AG04449 (cell line): ENCODE results near the gene PRAMEF11.
"Not testable (repeated sequence)": the region's sequence is repeated elsewhere in the genome, so short reads cannot be mapped to it uniquely, and the experiment has no call there.

Experiments
- CTCF ChIA-PET: fragments of 350-600 bp; formaldehyde crosslinking; extraction: SDS; loops from one replicate; lab custom pipeline; 2021; ENCODE audit warnings: antibody characterized with exemption; lab: Yijun Ruan, JAX
- POLR2A ChIA-PET: fragments of 400-600, 350-600 bp; formaldehyde crosslinking; extraction: SDS; loops from one replicate; lab custom pipeline; 2020; ENCODE audit warnings: antibody characterized with exemption, inconsistent platforms; lab: Yijun Ruan, JAX
- DNase-seq: peaks from one replicate; pipeline ENCODE4 v3.0.0-alpha.2; 2010; ENCODE audit warnings: low read depth, low spot score
- H3K4me3 ChIP-seq: 2 replicates; pipeline ENCODE4 v1.5.1; 2011; ENCODE audit warnings: low read depth, mild to moderate bottlenecking, control low read depth, low read length
- TF ChIP-seq, protein P1 (sequence below): IDR thresholded peaks from one replicate; pipeline ENCODE4 v1.5.1; 2011; ENCODE audit warnings: mild to moderate bottlenecking, moderate library complexity, low read length, control low read depth, inconsistent platforms; ENCODE audit not compliant: insufficient read depth; ENCODE audit errors: missing control alignments

Gene PRAMEF11

DNA sequence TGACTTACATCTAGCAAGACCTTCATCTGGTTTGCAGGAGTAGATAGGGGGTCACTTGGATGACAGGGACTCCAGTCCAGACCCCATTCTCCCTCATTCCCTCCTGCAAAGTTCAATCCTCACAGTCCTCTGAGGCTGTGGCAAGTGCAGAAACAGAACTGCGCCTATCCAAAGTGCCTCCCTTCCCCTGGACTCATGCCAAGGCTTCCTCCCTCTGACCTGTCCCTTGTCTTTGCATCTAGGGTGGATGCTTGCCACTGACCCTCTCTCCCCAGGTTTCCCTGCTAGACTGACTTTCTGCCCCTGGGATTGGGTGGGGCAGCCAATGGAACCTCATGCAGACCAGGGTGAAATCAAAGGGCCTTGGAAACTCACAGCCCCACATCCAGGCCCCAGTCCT lies 21.3 kb downstream of the PRAMEF11 start:
- no peak for DNase-seq
- H3K4me3 ChIP-seq, result no peak overlapping the region
- POLR2A ChIA-PET, result no interaction called here
- TF ChIP-seq, protein P1, sequence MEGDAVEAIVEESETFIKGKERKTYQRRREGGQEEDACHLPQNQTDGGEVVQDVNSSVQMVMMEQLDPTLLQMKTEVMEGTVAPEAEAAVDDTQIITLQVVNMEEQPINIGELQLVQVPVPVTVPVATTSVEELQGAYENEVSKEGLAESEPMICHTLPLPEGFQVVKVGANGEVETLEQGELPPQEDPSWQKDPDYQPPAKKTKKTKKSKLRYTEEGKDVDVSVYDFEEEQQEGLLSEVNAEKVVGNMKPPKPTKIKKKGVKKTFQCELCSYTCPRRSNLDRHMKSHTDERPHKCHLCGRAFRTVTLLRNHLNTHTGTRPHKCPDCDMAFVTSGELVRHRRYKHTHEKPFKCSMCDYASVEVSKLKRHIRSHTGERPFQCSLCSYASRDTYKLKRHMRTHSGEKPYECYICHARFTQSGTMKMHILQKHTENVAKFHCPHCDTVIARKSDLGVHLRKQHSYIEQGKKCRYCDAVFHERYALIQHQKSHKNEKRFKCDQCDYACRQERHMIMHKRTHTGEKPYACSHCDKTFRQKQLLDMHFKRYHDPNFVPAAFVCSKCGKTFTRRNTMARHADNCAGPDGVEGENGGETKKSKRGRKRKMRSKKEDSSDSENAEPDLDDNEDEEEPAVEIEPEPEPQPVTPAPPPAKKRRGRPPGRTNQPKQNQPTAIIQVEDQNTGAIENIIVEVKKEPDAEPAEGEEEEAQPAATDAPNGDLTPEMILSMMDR, result no peak
- CTCF ChIA-PET, result no interaction called here

DNA sequence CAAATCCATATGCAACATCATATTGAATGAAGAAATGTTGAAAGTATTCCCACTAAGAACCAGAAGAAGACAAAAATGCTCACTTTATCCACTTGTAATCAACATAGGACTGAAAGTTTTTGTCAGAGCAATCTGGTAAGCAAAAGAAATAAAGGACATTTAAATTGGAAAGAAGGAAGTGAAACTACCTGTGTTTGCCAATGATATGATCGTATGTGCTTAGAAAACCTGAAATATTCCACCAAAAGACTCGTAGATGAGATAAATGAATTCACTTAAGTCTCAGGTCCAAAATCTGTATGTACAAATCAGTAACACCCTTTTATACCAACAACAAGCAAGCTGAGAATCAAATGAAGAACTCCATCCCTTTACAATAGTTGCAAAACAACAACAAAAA lies 31.5 kb downstream of the PRAMEF11 start:
- ChIA-PET POLR2A (no interaction called here), CTCF (no interaction called here)
- TF ChIP-seq, protein P1, result no peak
- no peak overlapping the region for H3K4me3 ChIP-seq
- no peak for DNase-seq

DNA sequence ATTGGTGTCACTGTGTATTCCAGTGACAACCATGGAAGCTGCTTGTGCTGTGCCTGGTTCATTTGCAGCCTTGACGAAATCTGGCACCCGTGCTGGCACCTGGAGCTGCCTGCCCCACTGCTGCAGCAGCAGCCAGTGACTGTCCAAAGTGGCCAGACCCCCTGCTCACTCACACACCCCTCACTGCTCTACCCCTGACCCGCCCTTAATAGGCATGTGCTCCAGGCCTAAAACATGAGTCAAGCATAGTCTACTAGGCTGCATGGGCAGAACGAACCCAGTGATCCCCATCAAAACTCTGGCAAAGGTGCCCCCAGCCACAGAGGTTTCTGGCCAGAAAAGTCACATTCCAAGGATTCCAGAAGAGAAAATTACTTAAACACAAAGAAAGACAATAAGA lies 32.3 kb downstream of the PRAMEF11 start:
- DNase-seq, result no peak
- TF ChIP-seq, protein P1, result no peak
- POLR2A ChIA-PET, result no interaction called here
- CTCF ChIA-PET, result no interaction called here
- no peak overlapping the region for H3K4me3 ChIP-seq

DNA sequence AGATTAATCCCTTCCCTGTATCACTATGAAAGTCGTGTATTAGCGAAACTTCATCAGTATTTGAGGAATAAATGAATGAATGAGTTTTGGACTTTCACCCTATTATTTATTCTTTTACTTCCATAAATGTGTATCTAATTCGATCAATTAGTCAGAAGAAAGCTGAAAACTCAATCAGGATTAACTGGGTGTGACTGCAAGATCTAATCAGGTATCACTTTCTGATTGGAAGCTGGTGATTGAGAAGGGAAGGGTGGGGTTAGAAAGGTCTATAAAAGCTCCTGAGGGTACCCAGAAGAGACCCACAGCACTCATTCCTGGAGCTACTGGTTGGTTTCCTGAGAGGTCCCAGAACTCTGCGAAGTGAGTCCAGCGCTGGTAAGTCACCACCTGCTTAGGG lies 40.1 kb downstream of the PRAMEF11 start, which contains the start of gene PRAMEF1:
Gene PRAMEF1, plus strand, starts transcription at position 301 of the 400 bp plus-strand sequence. CDS start 1,831 bp downstream, outside the sequence.
- CTCF ChIA-PET, DNase-seq, POLR2A ChIA-PET, H3K4me3 ChIP-seq: not testable (repeated sequence)

DNA sequence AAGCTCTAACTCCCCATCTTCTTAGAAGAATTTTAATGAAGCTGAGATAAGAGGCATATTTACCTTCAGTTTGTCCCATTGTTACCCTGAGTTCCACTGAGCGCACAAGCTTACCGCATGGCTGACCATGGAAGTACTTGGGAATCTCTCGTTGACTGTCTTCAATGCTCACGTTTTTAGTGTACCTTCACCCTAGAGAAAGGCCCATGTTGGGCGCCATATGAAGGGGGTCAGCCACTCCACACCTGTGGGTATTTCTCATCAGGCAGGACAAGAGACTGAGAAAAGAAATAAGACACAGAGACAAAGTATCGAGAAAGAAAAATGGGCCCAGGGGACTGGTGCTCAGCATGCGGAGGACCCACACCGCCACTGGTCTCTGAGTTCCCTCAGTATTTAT lies 46.5 kb downstream of the PRAMEF11 start:
- DNase-seq, CTCF ChIA-PET, H3K4me3 ChIP-seq, POLR2A ChIA-PET: not testable (repeated sequence)

DNA sequence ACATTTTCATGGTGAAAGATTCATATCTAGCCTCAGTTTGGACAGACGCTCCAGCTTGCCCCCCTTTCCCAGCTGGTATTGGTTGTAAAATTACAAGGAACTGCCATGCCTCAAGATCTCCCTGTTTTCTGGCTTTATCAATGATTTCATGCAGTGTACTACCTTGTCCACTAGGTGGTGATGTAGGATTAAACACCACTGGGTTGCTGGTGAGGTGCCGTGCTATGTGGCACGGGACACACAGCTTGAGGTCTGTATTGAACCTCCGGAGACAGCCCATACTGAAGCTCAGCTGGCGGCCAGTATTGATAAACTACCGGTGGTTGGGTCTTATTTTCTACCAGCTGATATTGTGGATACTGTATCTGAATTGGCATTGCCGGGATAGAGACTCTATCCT lies 47.4 kb downstream of the PRAMEF11 start:
- DNase-seq, POLR2A ChIA-PET, CTCF ChIA-PET, H3K4me3 ChIP-seq: not testable (repeated sequence)

DNA sequence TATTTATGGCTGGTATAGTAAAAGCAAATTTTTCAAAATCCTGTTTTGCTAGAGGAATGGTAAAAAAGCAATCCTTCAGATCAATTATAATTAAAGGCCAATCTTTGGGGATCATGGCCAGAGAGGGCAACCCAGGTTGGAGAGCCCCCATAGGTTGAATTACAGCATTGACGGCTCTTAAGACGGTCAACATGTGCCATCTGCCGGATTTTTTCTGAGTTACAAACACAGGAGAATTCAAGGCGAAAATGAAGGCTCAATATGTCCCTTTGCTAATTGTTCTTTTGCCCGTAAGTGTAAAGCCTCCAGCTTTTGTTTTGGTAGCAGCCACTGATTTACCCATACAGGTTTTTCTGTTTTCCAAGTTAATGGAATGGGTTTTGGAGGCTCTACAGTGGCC lies 49.7 kb downstream of the PRAMEF11 start:
- POLR2A ChIA-PET, CTCF ChIA-PET, DNase-seq: not testable (repeated sequence)

DNA sequence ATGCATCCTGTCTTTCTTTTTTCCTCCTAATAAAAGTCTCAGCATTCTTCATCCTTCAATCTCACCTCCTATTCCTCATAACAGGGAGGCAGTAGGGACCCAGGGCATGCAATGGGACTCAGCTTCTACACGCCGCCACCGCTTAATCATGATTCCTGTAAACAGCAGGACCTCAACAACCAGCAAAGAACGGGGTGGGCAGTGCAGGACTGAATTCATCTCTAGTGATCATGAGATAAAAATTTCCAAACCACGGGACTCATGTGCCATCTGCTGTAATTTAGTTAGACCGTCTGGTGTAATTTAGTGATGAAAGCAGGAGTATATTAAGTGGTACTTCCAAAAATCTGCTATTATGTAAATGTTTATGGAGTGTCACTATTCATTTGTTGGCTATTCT lies 52.3 kb downstream of the PRAMEF11 start:
- ChIA-PET POLR2A (no interaction called here), CTCF (no interaction called here)
- no peak overlapping the region for H3K4me3 ChIP-seq
- DNase-seq, result no peak
- TF ChIP-seq, protein P1, result no peak

More for the DNA sequence above, 49.7 kb downstream of the PRAMEF11 start:
- not testable (repeated sequence) for H3K4me3 ChIP-seq
